HepG2 (cell line): ENCODE results near the gene IFIT5. TPM values are rescaled to one million over a fixed set of nuclear protein-coding genes. Genes with fewer than 3 reads are reported as not detected.

Experiments used
- CENPT ChIP-seq: sonication (generic); formaldehyde crosslinking; IDR thresholded peaks from 2 replicates; pipeline ENCODE4 v1.8.0; 2022; ENCODE audit warnings: low read depth, mild to moderate bottlenecking, moderate library complexity, missing genetic modification reagents
- HDAC1 ChIP-seq: sonication (generic); formaldehyde crosslinking; IDR thresholded peaks from 2 replicates; pipeline ENCODE4 v1.5.1; 2020; ENCODE audit warnings: mild to moderate bottlenecking, missing genetic modification reagents
- HDAC2 ChIP-seq: sonication (generic); formaldehyde crosslinking; IDR thresholded peaks from 2 replicates; pipeline ENCODE4 v1.4.0; 2020; ENCODE audit warnings: missing genetic modification reagents
- MED13 ChIP-seq: sonication (generic); formaldehyde crosslinking; IDR thresholded peaks from 2 replicates; pipeline ENCODE4 v1.5.0; 2020; ENCODE audit warnings: missing genetic modification reagents
- MTA1 ChIP-seq: sonication (generic); formaldehyde crosslinking; IDR thresholded peaks from 2 replicates; pipeline ENCODE4 v1.4.0; 2020; ENCODE audit warnings: missing genetic modification reagents, mild to moderate bottlenecking, borderline replicate concordance
- NFE2 ChIP-seq: sonication (generic); formaldehyde crosslinking; IDR thresholded peaks from 2 replicates; pipeline ENCODE4 v1.4.0; 2020; ENCODE audit warnings: missing genetic modification reagents
- RBM22 ChIP-seq: fragments of 200-400 bp; formaldehyde crosslinking; optimal IDR thresholded peaks from 2 replicates; pipeline ENCODE3; 2017; ENCODE audit warnings: mild to moderate bottlenecking, low read length, moderate library complexity
- RBM39 ChIP-seq: fragments of 200-400 bp; formaldehyde crosslinking; IDR thresholded peaks from one replicate; pipeline ENCODE4 v1.6.1; 2018; ENCODE audit warnings: antibody characterized with exemption, mild to moderate bottlenecking, low read depth, low read length; ENCODE audit not compliant: poor library complexity, severe bottlenecking
- SNAPC2 ChIP-seq: sonication (generic); formaldehyde crosslinking; IDR thresholded peaks from 2 replicates; pipeline ENCODE4 v1.8.1; 2022; ENCODE audit warnings: mild to moderate bottlenecking, missing genetic modification reagents
- TARDBP ChIP-seq: sonication (generic); formaldehyde crosslinking; IDR thresholded peaks from 2 replicates; pipeline ENCODE4 v1.8.0; 2022; ENCODE audit warnings: mild to moderate bottlenecking, missing genetic modification reagents
- ZFP62 ChIP-seq: sonication (generic); formaldehyde crosslinking; IDR thresholded peaks from 2 replicates; pipeline ENCODE4 v1.4.0; 2020; ENCODE audit warnings: missing genetic modification reagents
- ZNF138 ChIP-seq: sonication (generic); formaldehyde crosslinking; IDR thresholded peaks from 2 replicates; pipeline ENCODE4 v1.5.0; 2020; ENCODE audit warnings: mild to moderate bottlenecking, low read depth, missing genetic modification reagents
- ZNF160 ChIP-seq: sonication (generic); formaldehyde crosslinking; IDR thresholded peaks from 2 replicates; pipeline ENCODE4 v1.8.0; 2022; ENCODE audit warnings: mild to moderate bottlenecking, inconsistent platforms, missing genetic modification reagents
- ZNF572 ChIP-seq: sonication (generic); formaldehyde crosslinking; IDR thresholded peaks from 2 replicates; pipeline ENCODE4 v1.5.1; 2020; ENCODE audit warnings: mild to moderate bottlenecking, missing genetic modification reagents
- ZNF7 ChIP-seq: IDR thresholded peaks from 2 replicates; pipeline ENCODE4 v1.6.1; 2016; ENCODE audit warnings: missing biosample characterization, missing genetic modification reagents
- ZNF839 ChIP-seq: sonication (generic); formaldehyde crosslinking; IDR thresholded peaks from 2 replicates; pipeline ENCODE4 v1.4.0; 2020; ENCODE audit warnings: missing genetic modification reagents, mild to moderate bottlenecking, borderline replicate concordance
- polyA plus RNA-seq, 8 experiments: library from polyadenylated mRNA; depleted of rRNA in 3 of 8; stranded (reverse) in 7 of 8; unstranded in 1 of 8; fragments of >200 nt; fragmentation: Illumina TruSeq in 4 of 8; extraction: Trizol in 4 of 8; gene quantifications; 2 replicates each; pipeline versions ENCODE4 v1.2.1 to v1.2.3, GENCODE V29; 2011 to 2016; ENCODE audit warnings: low read depth in 4 of 8, missing spikeins in 1 of 8, mixed read lengths in 1 of 8; ENCODE audit not compliant: insufficient read depth in 1 of 8
- total RNA-seq, 5 experiments: library from RNA; depleted of rRNA; stranded (reverse); fragments of >200 nt; fragmentation: Illumina TruSeq; extraction: Trizol; gene quantifications; 2 replicates each; pipeline ENCODE4 v1.2.3, GENCODE V29; 2016; ENCODE audit warnings: low read depth in 1 of 5
- TF ChIP-seq, protein P1 (sequence below): sonication (generic); formaldehyde crosslinking; IDR thresholded peaks from 2 replicates; pipeline ENCODE4 v1.5.1; 2020; ENCODE audit warnings: mild to moderate bottlenecking, missing genetic modification reagents, borderline replicate concordance
- TF ChIP-seq, protein P2 (sequence below): sonication (generic); formaldehyde crosslinking; IDR thresholded peaks from 2 replicates; pipeline ENCODE4 v1.9.0; 2021; ENCODE audit warnings: missing genetic modification reagents, mild to moderate bottlenecking, borderline replicate concordance
- TF ChIP-seq, protein P3 (sequence below): sonication (generic); formaldehyde crosslinking; IDR thresholded peaks from 2 replicates; pipeline ENCODE4 v1.4.0; 2020; ENCODE audit warnings: missing genetic modification reagents, borderline replicate concordance

Gene IFIT5
- total and polyA plus RNA-seq, 2 of the 13 experiments (the other 11 are each of a cell fraction or from before 2014, with no cell fraction given): 2.2 to 8.3 TPM

DNA sequence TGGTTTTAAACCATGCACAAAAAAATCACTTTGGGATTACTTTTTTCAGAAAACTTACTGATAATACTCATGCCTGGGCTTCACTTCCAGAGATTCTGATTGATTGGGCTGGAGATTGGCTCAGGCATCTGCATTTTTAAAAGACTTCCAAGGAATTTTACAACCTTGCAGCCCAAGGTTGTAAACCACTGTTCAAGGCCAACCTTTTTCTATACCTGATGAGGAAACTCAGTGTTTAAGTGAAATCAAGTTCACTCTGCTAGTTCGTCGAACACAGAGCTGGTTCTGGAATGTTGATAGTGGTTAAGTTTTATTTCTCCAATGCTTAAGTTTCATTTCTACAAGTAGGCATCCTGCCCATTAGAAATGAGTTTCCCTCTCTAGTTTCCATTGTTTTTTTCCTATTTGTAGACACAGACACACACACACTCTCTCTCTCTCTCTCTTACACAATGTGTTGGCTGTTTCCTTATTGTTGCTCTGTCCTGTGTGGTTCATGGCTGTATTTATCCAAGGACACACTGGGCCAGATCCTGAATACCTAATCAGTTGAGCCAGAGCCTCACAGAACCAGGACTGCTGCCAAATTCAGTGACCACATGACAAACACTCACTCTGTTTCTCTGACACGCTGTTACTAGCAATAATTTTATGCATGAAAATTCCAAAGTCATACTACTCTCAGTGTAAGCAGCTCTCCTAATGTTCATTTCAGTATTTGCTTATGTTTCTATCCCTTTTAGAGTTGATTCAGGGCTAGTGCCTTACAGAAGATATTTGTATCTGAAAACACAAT, 40.3 kb upstream of the IFIT5 start (continued):
- TF ChIP-seq, protein P1, sequence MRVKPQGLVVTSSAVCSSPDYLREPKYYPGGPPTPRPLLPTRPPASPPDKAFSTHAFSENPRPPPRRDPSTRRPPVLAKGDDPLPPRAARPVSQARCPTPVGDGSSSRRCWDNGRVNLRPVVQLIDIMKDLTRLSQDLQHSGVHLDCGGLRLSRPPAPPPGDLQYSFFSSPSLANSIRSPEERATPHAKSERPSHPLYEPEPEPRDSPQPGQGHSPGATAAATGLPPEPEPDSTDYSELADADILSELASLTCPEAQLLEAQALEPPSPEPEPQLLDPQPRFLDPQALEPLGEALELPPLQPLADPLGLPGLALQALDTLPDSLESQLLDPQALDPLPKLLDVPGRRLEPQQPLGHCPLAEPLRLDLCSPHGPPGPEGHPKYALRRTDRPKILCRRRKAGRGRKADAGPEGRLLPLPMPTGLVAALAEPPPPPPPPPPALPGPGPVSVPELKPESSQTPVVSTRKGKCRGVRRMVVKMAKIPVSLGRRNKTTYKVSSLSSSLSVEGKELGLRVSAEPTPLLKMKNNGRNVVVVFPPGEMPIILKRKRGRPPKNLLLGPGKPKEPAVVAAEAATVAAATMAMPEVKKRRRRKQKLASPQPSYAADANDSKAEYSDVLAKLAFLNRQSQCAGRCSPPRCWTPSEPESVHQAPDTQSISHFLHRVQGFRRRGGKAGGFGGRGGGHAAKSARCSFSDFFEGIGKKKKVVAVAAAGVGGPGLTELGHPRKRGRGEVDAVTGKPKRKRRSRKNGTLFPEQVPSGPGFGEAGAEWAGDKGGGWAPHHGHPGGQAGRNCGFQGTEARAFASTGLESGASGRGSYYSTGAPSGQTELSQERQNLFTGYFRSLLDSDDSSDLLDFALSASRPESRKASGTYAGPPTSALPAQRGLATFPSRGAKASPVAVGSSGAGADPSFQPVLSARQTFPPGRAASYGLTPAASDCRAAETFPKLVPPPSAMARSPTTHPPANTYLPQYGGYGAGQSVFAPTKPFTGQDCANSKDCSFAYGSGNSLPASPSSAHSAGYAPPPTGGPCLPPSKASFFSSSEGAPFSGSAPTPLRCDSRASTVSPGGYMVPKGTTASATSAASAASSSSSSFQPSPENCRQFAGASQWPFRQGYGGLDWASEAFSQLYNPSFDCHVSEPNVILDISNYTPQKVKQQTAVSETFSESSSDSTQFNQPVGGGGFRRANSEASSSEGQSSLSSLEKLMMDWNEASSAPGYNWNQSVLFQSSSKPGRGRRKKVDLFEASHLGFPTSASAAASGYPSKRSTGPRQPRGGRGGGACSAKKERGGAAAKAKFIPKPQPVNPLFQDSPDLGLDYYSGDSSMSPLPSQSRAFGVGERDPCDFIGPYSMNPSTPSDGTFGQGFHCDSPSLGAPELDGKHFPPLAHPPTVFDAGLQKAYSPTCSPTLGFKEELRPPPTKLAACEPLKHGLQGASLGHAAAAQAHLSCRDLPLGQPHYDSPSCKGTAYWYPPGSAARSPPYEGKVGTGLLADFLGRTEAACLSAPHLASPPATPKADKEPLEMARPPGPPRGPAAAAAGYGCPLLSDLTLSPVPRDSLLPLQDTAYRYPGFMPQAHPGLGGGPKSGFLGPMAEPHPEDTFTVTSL (CRISPR knock-in tag): peak; percentile 88; the same call in 1 of the 2 replicates
- TF ChIP-seq MED13 (CRISPR knock-in tag) (no peak), ZFP62 (CRISPR knock-in tag) (no peak), ZNF160 (CRISPR knock-in tag) (no peak), RBM22 (peak; percentile 33), ZNF7 (no peak), HDAC2 (peak; percentile 89), MTA1 (CRISPR knock-in tag) (no peak), ZNF138 (no peak), ZNF572 (no peak), SNAPC2 (CRISPR knock-in tag) (0 out of 2 replicates have a peak, but pooled peaks have one; percentile 31), NFE2 (CRISPR knock-in tag) (no peak), TARDBP (CRISPR knock-in tag) (peak; percentile 95; the same call in 1 of the 2 replicates), HDAC1 (CRISPR knock-in tag) (peak; percentile 73), ZNF839 (no peak), CENPT (CRISPR knock-in tag) (no peak), RBM39 (no peak)
- TF ChIP-seq, protein P2, sequence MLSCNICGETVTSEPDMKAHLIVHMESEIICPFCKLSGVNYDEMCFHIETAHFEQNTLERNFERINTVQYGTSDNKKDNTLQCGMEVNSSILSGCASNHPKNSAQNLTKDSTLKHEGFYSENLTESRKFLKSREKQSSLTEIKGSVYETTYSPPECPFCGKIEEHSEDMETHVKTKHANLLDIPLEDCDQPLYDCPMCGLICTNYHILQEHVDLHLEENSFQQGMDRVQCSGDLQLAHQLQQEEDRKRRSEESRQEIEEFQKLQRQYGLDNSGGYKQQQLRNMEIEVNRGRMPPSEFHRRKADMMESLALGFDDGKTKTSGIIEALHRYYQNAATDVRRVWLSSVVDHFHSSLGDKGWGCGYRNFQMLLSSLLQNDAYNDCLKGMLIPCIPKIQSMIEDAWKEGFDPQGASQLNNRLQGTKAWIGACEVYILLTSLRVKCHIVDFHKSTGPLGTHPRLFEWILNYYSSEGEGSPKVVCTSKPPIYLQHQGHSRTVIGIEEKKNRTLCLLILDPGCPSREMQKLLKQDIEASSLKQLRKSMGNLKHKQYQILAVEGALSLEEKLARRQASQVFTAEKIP (CRISPR knock-in tag): no peak
- TF ChIP-seq, protein P3, sequence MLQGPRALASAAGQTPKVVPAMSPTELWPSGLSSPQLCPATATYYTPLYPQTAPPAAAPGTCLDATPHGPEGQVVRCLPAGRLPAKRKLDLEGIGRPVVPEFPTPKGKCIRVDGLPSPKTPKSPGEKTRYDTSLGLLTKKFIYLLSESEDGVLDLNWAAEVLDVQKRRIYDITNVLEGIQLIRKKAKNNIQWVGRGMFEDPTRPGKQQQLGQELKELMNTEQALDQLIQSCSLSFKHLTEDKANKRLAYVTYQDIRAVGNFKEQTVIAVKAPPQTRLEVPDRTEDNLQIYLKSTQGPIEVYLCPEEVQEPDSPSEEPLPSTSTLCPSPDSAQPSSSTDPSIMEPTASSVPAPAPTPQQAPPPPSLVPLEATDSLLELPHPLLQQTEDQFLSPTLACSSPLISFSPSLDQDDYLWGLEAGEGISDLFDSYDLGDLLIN: no peak
